ENCODE measurements around the gene NOX3.

GRCh38 chr6:155406801-155407200 lies 48.8 kb downstream of the NOX3 start:
- no peak for TF ChIP-seq EZH2 (IDR thresholded peaks at IDR 0.05; ENCODE audit: insufficient read depth, poor library complexity, severe bottlenecking)
- TF ChIP-seq EZH2phosphoT487 (IDR thresholded peaks at IDR 0.05; ENCODE audit: insufficient read depth, low read depth) = no peak

All from GM23248 (cell line).